ENCODE results near the gene ACVRL1. TPM values are rescaled to one million over a fixed set of nuclear protein-coding genes. Genes with fewer than 3 reads are reported as not detected.

The ACVRL1 gene
- total and polyA plus RNA-seq, 10 of the 15 experiments (the other 5 are each of a cell fraction or from before 2014, with no cell fraction given), result not detected

GRCh38 chr12:51872689-51872981, 34.7 kb upstream of the ACVRL1 start (continued):
- TF ChIP-seq ZNF592 (IDR thresholded peaks at IDR 0.05) (no peak), PBX3 (IDR thresholded peaks at IDR 0.05; ENCODE audit: insufficient replicate concordance, low read depth, low read length) (no peak), MEF2B (IDR thresholded peaks at IDR 0.05; ENCODE audit: partially characterized antibody, poor library complexity, severe bottlenecking) (no peak), POU2F2 (IDR thresholded peaks at IDR 0.05; ENCODE audit: borderline replicate concordance, low read depth, low read length) (no peak), FOXM1 (IDR thresholded peaks at IDR 0.05; ENCODE audit: low read depth, low read length) (no peak), TAF1 (IDR thresholded peaks at IDR 0.05; ENCODE audit: borderline replicate concordance, low read depth, low read length) (no peak), SIX5 (IDR thresholded peaks at IDR 0.05; ENCODE audit: low read depth, low read length, severe bottlenecking) (no peak)

Measured in GM12878 (cell line).